H1 (cell line): ENCODE data around the gene ZNF785. TPM values are rescaled to one million over a fixed set of nuclear protein-coding genes. Genes with fewer than 3 reads are reported as not detected.

Source experiments
- EGR1 ChIP-seq: IDR thresholded peaks from 2 replicates; pipeline ENCODE4 v1.6.1; 2011; ENCODE audit warnings: low read depth, low read length, borderline replicate concordance
- EP300 ChIP-seq, 2 experiments: IDR thresholded peaks; 1 replicate in 1 of 2; 2 replicates in 1 of 2; pipeline ENCODE4 v1.6.1; 2011 to 2012; ENCODE audit warnings: low read depth in 2 of 2, low read length in 2 of 2, mild to moderate bottlenecking in 2 of 2, borderline replicate concordance in 1 of 2, inconsistent platforms in 1 of 2, moderate library complexity in 1 of 2
- MAX ChIP-seq: IDR thresholded peaks from 2 replicates; pipeline ENCODE4 v1.6.1; 2012; ENCODE audit warnings: inconsistent platforms
- RXRA ChIP-seq: IDR thresholded peaks from 2 replicates; pipeline ENCODE4 v1.6.1; 2011; ENCODE audit warnings: low read depth, mild to moderate bottlenecking, low read length, moderate library complexity; ENCODE audit not compliant: insufficient read depth
- YY1 ChIP-seq: IDR thresholded peaks from 2 replicates; pipeline ENCODE4 v1.6.1; 2011; ENCODE audit warnings: low read depth, mild to moderate bottlenecking, low read length
- polyA plus RNA-seq, 7 experiments: library from polyadenylated mRNA; depleted of rRNA in 3 of 7; stranded (reverse) in 5 of 7; unstranded in 2 of 7; fragments of >200 nt in 5 of 7; fragments of 200-250 nt in 2 of 7; gene quantifications; 1 replicate in 5 of 7; 2 replicates in 1 of 7; 4 replicates in 1 of 7; pipeline versions ENCODE4 v1.2.1 to v1.2.3, GENCODE V29; 2011 to 2013; ENCODE audit warnings: missing spikeins in 2 of 7, mixed read lengths in 2 of 7
- total RNA-seq: library from RNA; stranded (reverse); fragmentation: NEBNext Ultra II Directional; extraction: Animal tissue kit (Norgen Biotek cat#: 25700); gene quantifications from 2 replicates; pipeline ENCODE4 v1.2.1, GENCODE V29; 2021

ZNF785 gene
- total and polyA plus RNA-seq, 2 of the 8 experiments (the other 6 are each of a cell fraction or from before 2014, with no cell fraction given) = 8.6 to 12.9 TPM

- TF ChIP-seq MAX = no peak
- TF ChIP-seq EP300 (IDR thresholded peaks at IDR 0.05; ENCODE audit: borderline replicate concordance in 1 of 2, low read depth in 2 of 2, low read length in 2 of 2) = no peak
- TF ChIP-seq RXRA = no peak
- no peak for TF ChIP-seq YY1
- no peak for TF ChIP-seq EGR1
These were observed 39.4 kb downstream of the ZNF785 start (continued) for GRCh38 chr16:30546115-30546514.
